ENCODE data around the gene ANKRD27. TPM values are rescaled to one million over a fixed set of nuclear protein-coding genes. Genes with fewer than 3 reads are reported as not detected.

The ANKRD27 gene
- total and polyA plus RNA-seq, 12 donors, result 7.6 to 24.5 (median 18.6) TPM

DNA sequence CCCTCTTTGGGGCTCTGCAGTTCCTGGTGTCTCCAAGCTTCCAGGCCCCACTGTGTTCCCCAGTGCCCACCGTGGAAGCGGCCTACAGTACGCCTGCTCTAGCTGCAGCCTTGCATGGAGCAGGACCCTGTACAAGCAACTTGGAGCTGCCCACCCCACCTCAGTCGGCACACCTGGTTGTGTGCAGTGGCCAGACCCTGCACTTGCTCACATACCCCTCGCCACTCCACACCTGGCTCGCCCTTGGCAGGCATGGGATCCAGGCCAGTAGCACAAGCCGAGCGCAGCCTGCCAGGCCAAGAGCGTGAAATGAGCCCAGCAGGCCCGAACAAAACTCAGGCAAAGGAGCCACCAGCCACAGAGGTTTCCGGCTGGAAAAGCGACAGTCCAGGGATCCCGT lies 36.4 kb downstream of the ANKRD27 start:
- Histone ChIP-seq H3K4me1 (no peaks in the 10 kb centered on the region), H3K9me3 (no peaks in the 10 kb centered on the region), H3K4me3 (no peak overlapping the region), H3K27ac (no peak overlapping the region), H3K27me3 (no peaks in the 10 kb centered on the region), H3K36me3 (peaks cover 0 to 97% (median 46%) of the 10 kb centered on the region in 9 donors)
- ATAC-seq (peak in 1 of 8 donors; percentile 30), DNase-seq (no peak)
- intact Hi-C loops (cut with DNase I), result no loop called here
- TF ChIP-seq, protein P1, sequence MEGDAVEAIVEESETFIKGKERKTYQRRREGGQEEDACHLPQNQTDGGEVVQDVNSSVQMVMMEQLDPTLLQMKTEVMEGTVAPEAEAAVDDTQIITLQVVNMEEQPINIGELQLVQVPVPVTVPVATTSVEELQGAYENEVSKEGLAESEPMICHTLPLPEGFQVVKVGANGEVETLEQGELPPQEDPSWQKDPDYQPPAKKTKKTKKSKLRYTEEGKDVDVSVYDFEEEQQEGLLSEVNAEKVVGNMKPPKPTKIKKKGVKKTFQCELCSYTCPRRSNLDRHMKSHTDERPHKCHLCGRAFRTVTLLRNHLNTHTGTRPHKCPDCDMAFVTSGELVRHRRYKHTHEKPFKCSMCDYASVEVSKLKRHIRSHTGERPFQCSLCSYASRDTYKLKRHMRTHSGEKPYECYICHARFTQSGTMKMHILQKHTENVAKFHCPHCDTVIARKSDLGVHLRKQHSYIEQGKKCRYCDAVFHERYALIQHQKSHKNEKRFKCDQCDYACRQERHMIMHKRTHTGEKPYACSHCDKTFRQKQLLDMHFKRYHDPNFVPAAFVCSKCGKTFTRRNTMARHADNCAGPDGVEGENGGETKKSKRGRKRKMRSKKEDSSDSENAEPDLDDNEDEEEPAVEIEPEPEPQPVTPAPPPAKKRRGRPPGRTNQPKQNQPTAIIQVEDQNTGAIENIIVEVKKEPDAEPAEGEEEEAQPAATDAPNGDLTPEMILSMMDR (IDR thresholded peaks at IDR 0.05), result no peak
- WGBS, 2 donors, result 97 to 99% methylated on average over 13 of the region's 13 CpGs

DNA sequence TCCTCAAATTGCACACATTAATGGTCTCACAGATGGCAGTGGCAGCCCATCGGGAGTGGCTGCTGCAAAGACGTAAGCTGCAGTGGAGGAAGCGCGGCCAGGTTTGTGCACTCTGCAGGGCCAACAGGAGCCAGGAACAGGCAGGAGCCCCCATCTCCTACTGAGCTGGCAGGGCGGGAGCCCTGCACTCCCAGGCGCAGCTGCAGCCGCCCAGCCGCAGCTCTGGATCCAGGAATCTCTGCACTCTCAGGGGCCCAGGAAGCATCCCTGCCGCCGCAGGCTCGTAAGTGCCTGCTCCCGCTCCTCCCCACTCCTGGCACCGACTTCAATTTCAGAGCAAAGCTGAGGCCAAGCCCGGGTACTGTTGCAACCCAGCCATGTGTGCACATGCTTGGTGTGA lies 37.5 kb downstream of the ANKRD27 start:
- no peak overlapping the region for H3K4me3 ChIP-seq
- no peaks in the 10 kb centered on the region for H3K9me3 ChIP-seq
- ATAC-seq (no peak), DNase-seq (no peak)
- H3K27me3 ChIP-seq, result no peaks in the 10 kb centered on the region
- WGBS, 2 donors, result 89 to 93% methylated on average over 14 of the region's 14 CpGs
- intact Hi-C loops (cut with DNase I), result no loop called here
- H3K36me3 ChIP-seq, result peaks cover 0 to 94% (median 34%) of the 10 kb centered on the region in 9 donors
- no peak overlapping the region for H3K27ac ChIP-seq
- TF ChIP-seq, protein P1 (IDR thresholded peaks at IDR 0.05), result no peak
- no peaks in the 10 kb centered on the region for H3K4me1 ChIP-seq

DNA sequence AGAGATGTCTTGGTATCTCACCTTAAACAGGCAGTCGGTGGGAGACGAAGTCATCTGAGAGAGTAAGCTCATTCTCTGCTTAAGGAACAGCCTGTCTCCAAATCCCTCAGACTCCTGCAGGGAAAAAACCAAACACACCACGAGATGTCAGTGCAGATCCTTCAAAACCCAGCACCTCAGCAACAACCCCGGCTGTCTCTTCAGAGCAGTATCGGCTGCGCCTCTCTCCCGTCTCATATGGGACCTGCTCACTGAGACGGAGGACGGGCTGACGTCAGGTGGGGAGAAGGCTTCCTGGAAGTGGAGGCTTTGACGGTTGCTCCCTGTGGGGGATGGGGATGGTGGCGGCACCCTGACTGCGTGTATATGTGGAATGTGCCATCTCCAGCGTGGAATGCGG lies 43.6 kb downstream of the ANKRD27 start:
- Histone ChIP-seq H3K27ac (no peak overlapping the region), H3K4me1 (peaks cover 0 to 16% (median 0%) of the 10 kb centered on the region in 9 donors), H3K4me3 (no peak overlapping the region), H3K9me3 (no peaks in the 10 kb centered on the region), H3K27me3 (no peaks in the 10 kb centered on the region), H3K36me3 (peaks cover 0 to 94% (median 22%) of the 10 kb centered on the region in 9 donors)
- intact Hi-C loops (cut with DNase I), result no loop called here
- ATAC-seq, result peak in 2 of 8 donors; percentile 17 to 25
- TF ChIP-seq, protein P1 (IDR thresholded peaks at IDR 0.05), result peak in 2 of 9 donors; percentile 12 to 17
- DNase-seq, result no peak
- WGBS, 2 donors, result 87 to 89% methylated on average over 15 of the region's 15 CpGs

DNA sequence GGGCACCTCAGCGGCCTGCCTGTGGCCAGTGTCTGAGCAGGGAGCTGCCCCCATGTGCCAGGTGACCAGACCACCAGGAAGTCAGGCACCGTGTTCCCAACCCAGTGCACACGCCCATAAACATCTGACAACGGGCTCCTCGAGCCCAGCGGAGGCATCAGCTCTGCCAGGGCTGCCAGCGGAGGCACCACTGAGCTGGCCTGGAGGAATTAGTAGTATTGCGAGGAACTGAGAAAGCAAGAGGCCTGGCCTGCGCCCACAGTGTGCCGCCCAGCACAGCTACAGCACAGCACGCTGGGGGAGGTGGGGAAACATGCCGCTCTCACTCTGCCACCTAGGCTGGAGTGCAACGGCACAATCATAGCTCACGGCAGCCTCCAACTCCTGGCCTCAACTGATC lies 44.6 kb downstream of the ANKRD27 start:
- no peaks in the 10 kb centered on the region for H3K9me3 ChIP-seq
- no peak overlapping the region for H3K27ac ChIP-seq
- TF ChIP-seq, protein P1 (IDR thresholded peaks at IDR 0.05), result no peak
- WGBS, 2 donors, result 85 to 89% methylated on average over 14 of the region's 14 CpGs
- H3K27me3 ChIP-seq, result no peaks in the 10 kb centered on the region
- intact Hi-C loops (cut with DNase I), result no loop called here
- no peak overlapping the region for H3K4me3 ChIP-seq
- peaks cover 0 to 94% (median 25%) of the 10 kb centered on the region in 9 donors for H3K36me3 ChIP-seq
- DNase-seq, result no peak
- H3K4me1 ChIP-seq, result peaks cover 0 to 16% (median 0%) of the 10 kb centered on the region in 9 donors
- ATAC-seq, result no peak

Data from heart right ventricle (tissue), 16 donors.